Measurements from ENCODE around the gene PEBP1. TPM values are rescaled to one million over a fixed set of nuclear protein-coding genes. Genes with fewer than 3 reads are reported as not detected.
"Not testable (repeated sequence)": the region's sequence is repeated elsewhere in the genome, so short reads cannot be mapped to it uniquely, and the experiment has no call there.

The PEBP1 gene
- total RNA-seq, 2 experiments from 2014 or later = 75.5 to 76.7 TPM

DNA sequence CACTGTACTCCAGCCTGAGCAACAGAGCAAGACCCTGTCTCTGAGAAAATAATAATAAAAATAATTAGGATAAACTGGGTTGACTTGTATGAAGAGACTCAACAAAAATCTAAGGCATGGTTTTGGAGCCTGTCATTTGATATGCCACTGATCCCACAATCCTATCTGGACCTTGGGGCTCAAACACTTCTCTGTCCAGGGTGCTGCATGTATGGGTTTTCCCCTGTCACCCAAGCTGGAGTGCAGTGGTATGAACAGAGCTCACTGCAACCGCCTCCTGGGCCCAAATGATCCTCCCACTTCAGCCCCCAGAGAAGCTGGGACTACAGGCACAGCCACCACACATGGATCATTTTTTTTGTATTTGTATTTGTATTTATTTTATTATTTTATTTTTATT is 26.8 kb upstream of the PEBP1 start:
- no peaks in the 10 kb centered on the region for H3K9me3 Mint-ChIP-seq
- H3K36me3 Mint-ChIP-seq (ENCODE audit: low read depth) = no peaks in the 10 kb centered on the region
- H3K4me1 Mint-ChIP-seq = peaks cover 3% of the 10 kb centered on the region
- no peak overlapping the region for H3K4me3 Mint-ChIP-seq
- ChIA-PET POLR2A (no interaction called here), CTCF (interaction anchor here (1.7 kb wide), 1 partner anchor 12 kb away, joined by 5 read pairs; no protein-coding TSS in a partner anchor)
- peaks cover 4% of the 10 kb centered on the region for H3K27me3 Mint-ChIP-seq
- DNase-seq = no peak
- H3K27ac Mint-ChIP-seq = no peak overlapping the region

DNA sequence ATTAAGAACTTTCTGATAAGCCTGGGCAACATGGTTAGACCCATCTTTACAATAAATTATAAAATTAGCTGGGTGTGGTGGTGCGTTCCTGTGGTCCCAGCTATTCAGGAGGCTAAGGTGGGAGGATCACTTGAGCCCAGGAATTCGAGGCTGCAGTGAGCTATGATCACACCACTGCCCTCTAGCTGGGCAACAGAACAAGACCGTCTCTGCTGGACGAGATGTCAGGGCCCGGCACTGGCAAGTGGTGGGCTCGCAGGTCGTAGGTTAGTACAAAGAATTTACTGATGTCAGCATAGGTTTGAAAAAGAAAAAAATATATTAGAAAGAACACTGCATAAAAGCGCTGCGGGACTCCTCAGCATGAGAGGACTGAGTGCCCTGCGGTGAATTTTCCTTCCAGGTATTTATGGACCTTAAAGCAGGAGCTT is 16.5 kb upstream of the PEBP1 start:
- DNase-seq = no peak
- Mint-ChIP-seq H3K27ac (no peak overlapping the region), H3K4me3 (no peak overlapping the region), H3K36me3 (ENCODE audit: low read depth) (no peaks in the 10 kb centered on the region), H3K4me1 (peaks cover 7% of the 10 kb centered on the region), H3K9me3 (no peaks in the 10 kb centered on the region), H3K27me3 (no peaks in the 10 kb centered on the region)
- POLR2A ChIA-PET = no interaction called here
- CTCF ChIA-PET = interaction anchor here (0.6 to 4.4 kb wide), 5 partner anchors 15 to 257 kb away, joined by 3 to 78 read pairs (median 4); partner anchors contain the start of genes PEBP1, SUDS3 and VSIG10

- POLR2A ChIA-PET = interaction anchor here (0.6 to 1.2 kb wide), 4 partner anchors 48 to 256 kb away, joined by 3 to 15 read pairs (median 3); partner anchors contain the start of genes SUDS3 and TAOK3
- no peak overlapping the region for H3K4me3 Mint-ChIP-seq
- H3K4me1 Mint-ChIP-seq = peaks cover 7% of the 10 kb centered on the region
Observed at GRCh38 chr12:118120579-118121363, 15.2 kb upstream of the PEBP1 start.

GRCh38 chr12:118122264-118122663 is 13.7 kb upstream of the PEBP1 start:
- no peaks in the 10 kb centered on the region for H3K36me3 Mint-ChIP-seq (ENCODE audit: low read depth)
- POLR2A ChIA-PET = interaction anchor here (0.9 kb wide), 1 partner anchor 254 kb away, joined by 3 read pairs; the partner anchor contains the start of gene SUDS3

More at GRCh38 chr12:118120579-118121363, 15.2 kb upstream of the PEBP1 start:
- Mint-ChIP-seq H3K27me3 (no peaks in the 10 kb centered on the region), H3K27ac (peak overlapping the region; percentile 47), H3K9me3 (no peaks in the 10 kb centered on the region), H3K36me3 (ENCODE audit: low read depth) (no peaks in the 10 kb centered on the region)
- CTCF ChIA-PET = interaction anchor here (0.6 to 4.4 kb wide), 23 partner anchors 9 to 809 kb away, joined by 3 to 78 read pairs (median 4); partner anchors contain the start of genes PEBP1 and SUDS3
- DNase-seq = peak; percentile 72

GRCh38 chr12:118124333-118124874 is 11.5 kb upstream of the PEBP1 start:
- no peaks in the 10 kb centered on the region for H3K36me3 Mint-ChIP-seq (ENCODE audit: low read depth)
- ChIA-PET CTCF (interaction anchor here (0.7 to 1.9 kb wide), 4 partner anchors 11 to 253 kb away, joined by 3 to 6 read pairs (median 5); partner anchors contain the start of genes PEBP1 and SUDS3), POLR2A (interaction anchor here (0.7 kb wide), 1 partner anchor 11 kb away, joined by 3 read pairs; the partner anchor contains the start of gene PEBP1)
- peaks cover 7% of the 10 kb centered on the region for H3K4me1 Mint-ChIP-seq
- no peak for DNase-seq
- H3K27me3 Mint-ChIP-seq = no peaks in the 10 kb centered on the region
- H3K27ac Mint-ChIP-seq = no peak overlapping the region
- no peak overlapping the region for H3K4me3 Mint-ChIP-seq
- no peaks in the 10 kb centered on the region for H3K9me3 Mint-ChIP-seq

More at GRCh38 chr12:118122264-118122663, 13.7 kb upstream of the PEBP1 start:
- Mint-ChIP-seq H3K4me3 (no peak overlapping the region), H3K27me3 (no peaks in the 10 kb centered on the region), H3K9me3 (no peaks in the 10 kb centered on the region), H3K4me1 (peaks cover 7% of the 10 kb centered on the region), H3K27ac (no peak overlapping the region)
- CTCF ChIA-PET = interaction anchor here (1.7 to 4.4 kb wide), 5 partner anchors 18 to 255 kb away, joined by 6 to 78 read pairs (median 12); partner anchors contain the start of gene SUDS3
- no peak for DNase-seq

- Mint-ChIP-seq H3K4me1 (peaks cover 2% of the 10 kb centered on the region), H3K27me3 (no peaks in the 10 kb centered on the region), H3K4me3 (no peak overlapping the region), H3K27ac (no peak overlapping the region), H3K9me3 (no peaks in the 10 kb centered on the region), H3K36me3 (ENCODE audit: low read depth) (no peaks in the 10 kb centered on the region)
- ChIA-PET CTCF (no interaction called here), POLR2A (no interaction called here)
- DNase-seq = no peak
Observed at GRCh38 chr12:118125743-118126118, 10.2 kb upstream of the PEBP1 start.

- no peaks in the 10 kb centered on the region for H3K27me3 Mint-ChIP-seq
- H3K9me3 Mint-ChIP-seq = no peaks in the 10 kb centered on the region
- H3K36me3 Mint-ChIP-seq (ENCODE audit: low read depth) = no peaks in the 10 kb centered on the region
- H3K4me3 Mint-ChIP-seq = no peak overlapping the region
- DNase-seq = no peak
- CTCF ChIA-PET = interaction anchor here (0.6 kb wide), 1 partner anchor 143 kb away, joined by 5 read pairs; no protein-coding TSS in a partner anchor
- POLR2A ChIA-PET = no interaction called here
- H3K27ac Mint-ChIP-seq = no peak overlapping the region
- no peaks in the 10 kb centered on the region for H3K4me1 Mint-ChIP-seq
Observed at GRCh38 chr12:118126119-118126757, 9.7 kb upstream of the PEBP1 start.

DNA sequence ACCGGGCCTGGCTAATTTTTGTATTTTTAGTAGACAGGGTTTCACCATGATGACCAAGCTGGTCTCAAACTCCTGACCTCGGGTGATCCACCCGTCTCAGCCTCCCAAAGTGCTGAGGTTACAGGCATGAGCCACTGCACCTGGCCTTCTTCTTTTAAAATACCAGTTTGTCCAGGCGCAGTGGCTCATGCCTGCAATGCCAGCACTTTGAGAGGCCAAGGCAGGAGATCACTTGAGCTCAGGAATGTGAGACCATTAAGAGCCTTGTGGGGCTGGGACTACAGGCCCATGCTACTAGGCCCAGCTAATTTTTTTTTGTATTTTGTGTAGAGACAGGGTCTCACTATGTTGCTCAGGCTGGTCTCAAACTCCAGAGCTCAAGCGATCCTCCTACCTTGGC is 8.1 kb upstream of the PEBP1 start:
- CTCF ChIA-PET = no interaction called here
- Mint-ChIP-seq H3K27ac (no peak overlapping the region), H3K9me3 (no peaks in the 10 kb centered on the region), H3K4me3 (no peak overlapping the region), H3K36me3 (ENCODE audit: low read depth) (no peaks in the 10 kb centered on the region), H3K4me1 (peaks cover 4% of the 10 kb centered on the region), H3K27me3 (no peaks in the 10 kb centered on the region)
- POLR2A ChIA-PET = no interaction called here
- DNase-seq = no peak

DNA sequence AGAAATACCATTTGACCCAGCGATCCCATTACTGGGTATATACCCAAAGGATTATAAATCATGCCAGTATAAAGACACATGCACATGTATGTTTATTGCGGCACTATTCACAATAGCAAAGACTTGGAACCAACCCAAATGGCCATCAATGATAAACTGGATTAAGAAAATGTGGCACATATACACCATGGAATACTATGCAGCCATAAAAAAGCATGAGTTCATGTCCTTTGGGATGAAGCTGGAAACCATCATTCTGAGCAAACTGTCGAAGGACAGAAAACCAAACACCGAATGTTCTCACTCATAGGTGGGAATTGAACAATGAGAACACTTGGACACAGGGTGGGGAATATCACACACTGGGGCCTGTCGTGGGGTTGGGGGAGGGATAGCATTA is 6.5 kb upstream of the PEBP1 start:
- CTCF ChIA-PET = interaction anchor here (1.2 kb wide), 1 partner anchor 8 kb away, joined by 4 read pairs; no protein-coding TSS in a partner anchor
- H3K27ac Mint-ChIP-seq; H3K4me1 Mint-ChIP-seq; H3K36me3 Mint-ChIP-seq (ENCODE audit: low read depth); H3K4me3 Mint-ChIP-seq; H3K9me3 Mint-ChIP-seq; H3K27me3 Mint-ChIP-seq; DNase-seq; POLR2A ChIA-PET: not testable (repeated sequence)

DNA sequence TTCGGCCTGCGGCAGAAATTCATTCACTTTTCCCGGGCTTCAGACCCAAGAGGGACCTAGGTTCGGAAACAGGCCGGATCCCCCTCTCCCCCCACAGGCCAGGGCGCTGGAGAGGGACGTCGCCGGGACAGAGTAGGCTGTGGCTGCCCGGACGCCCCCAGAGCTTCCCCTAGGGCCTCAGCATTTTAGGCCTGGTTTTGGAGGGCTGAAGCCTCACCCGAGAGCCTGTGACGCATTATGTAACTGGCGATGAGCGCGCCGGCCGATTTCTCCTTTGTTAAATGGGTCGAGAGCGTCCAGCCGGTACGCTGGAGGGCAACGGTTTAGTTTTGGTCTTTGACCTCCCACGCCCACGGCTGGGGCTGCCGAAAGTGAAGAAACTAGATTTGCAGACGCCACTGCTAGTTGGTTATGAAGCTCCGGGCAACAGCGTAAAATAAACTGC is 657 bp downstream of the PEBP1 start:
- Mint-ChIP-seq H3K4me3 (peak overlapping the region; percentile 82), H3K27ac (peak overlapping the region; percentile 84), H3K9me3 (no peaks in the 10 kb centered on the region), H3K27me3 (no peaks in the 10 kb centered on the region), H3K4me1 (peaks cover 33% of the 10 kb centered on the region), H3K36me3 (ENCODE audit: low read depth) (peaks cover 24% of the 10 kb centered on the region)
- ChIA-PET POLR2A (interaction anchor here (0.7 to 2.8 kb wide), 14 partner anchors 8 to 240 kb away, joined by 3 to 31 read pairs (median 6); partner anchors contain the start of genes RFC5, SUDS3 and WSB2), CTCF (interaction anchor here (0.5 to 3.2 kb wide), 8 partner anchors 10 to 242 kb away, joined by 3 to 27 read pairs (median 6); partner anchors contain the start of gene SUDS3)
- peak; percentile 28 for DNase-seq

DNA sequence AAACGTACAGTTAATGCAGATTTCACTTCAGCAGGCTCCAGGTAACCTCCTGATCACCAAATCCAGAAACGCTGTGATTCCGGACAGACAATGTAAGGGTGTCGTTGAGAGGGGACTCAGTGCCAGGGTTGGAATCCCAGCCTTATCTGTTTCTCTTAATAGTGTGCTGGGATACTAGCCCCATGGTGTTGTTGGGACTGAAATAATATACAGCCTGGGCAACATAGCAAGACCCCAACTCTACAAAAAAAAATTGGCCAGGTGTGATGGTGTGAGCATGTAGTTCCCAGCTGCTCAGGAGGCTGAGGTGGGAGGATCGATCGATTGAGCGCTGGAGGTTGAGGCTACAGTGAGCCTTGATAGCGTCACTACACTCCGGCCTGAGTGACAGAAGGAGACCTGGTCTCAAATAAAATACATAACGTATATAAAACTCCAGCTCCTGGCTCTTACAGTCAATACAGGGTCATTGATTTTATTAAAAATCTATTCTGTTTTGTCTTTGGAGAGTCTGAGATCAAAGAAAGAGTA is 1.3 kb downstream of the PEBP1 start:
- no peak for DNase-seq
- H3K4me3 Mint-ChIP-seq = peak overlapping the region; percentile 82
- H3K4me1 Mint-ChIP-seq = peaks cover 29% of the 10 kb centered on the region
- no peaks in the 10 kb centered on the region for H3K27me3 Mint-ChIP-seq
- peak overlapping the region; percentile 84 for H3K27ac Mint-ChIP-seq
- CTCF ChIA-PET = interaction anchor here (1.3 to 3.2 kb wide), 5 partner anchors 16 to 241 kb away, joined by 3 to 27 read pairs (median 7); partner anchors contain the start of gene SUDS3
- H3K9me3 Mint-ChIP-seq = no peaks in the 10 kb centered on the region
- H3K36me3 Mint-ChIP-seq (ENCODE audit: low read depth) = peaks cover 29% of the 10 kb centered on the region
- POLR2A ChIA-PET = interaction anchor here (0.7 to 2.8 kb wide), 6 partner anchors 7 to 240 kb away, joined by 3 to 31 read pairs (median 8); partner anchors contain the start of genes RFC5, SUDS3 and WSB2

- H3K36me3 Mint-ChIP-seq (ENCODE audit: low read depth) = peaks cover 51% of the 10 kb centered on the region
- POLR2A ChIA-PET = interaction anchor here (1.7 to 2.2 kb wide), 2 partner anchors 12 to 18 kb away, joined by 4 to 5 read pairs; no protein-coding TSS in a partner anchor
- H3K9me3 Mint-ChIP-seq = no peaks in the 10 kb centered on the region
- H3K4me3 Mint-ChIP-seq = no peak overlapping the region
- H3K27me3 Mint-ChIP-seq = no peaks in the 10 kb centered on the region
- CTCF ChIA-PET = interaction anchor here (1.7 to 1.8 kb wide), 2 partner anchors 19 to 235 kb away, joined by 7 read pairs; partner anchors contain the start of gene SUDS3
- peaks cover 28% of the 10 kb centered on the region for H3K4me1 Mint-ChIP-seq
- DNase-seq = no peak
- no peak overlapping the region for H3K27ac Mint-ChIP-seq
Observed at GRCh38 chr12:118140825-118141224, 4.9 kb downstream of the PEBP1 start.
